CD14-positive monocyte (primary cell): Measurements from ENCODE around the gene ARL4D. TPM values are rescaled to one million over a fixed set of nuclear protein-coding genes. Genes with fewer than 3 reads are reported as not detected.

ENCODE experiments used
- DNase-seq, 3 donors: peaks; one replicate each; pipeline ENCODE4 v3.0.0-alpha.2; 2011 to 2022
- H2AFZ ChIP-seq: 2 replicates; pipeline ENCODE4 v1.6.0; 2012; ENCODE audit warnings: mild to moderate bottlenecking, low read depth, low read length, inconsistent platforms; ENCODE audit not compliant: insufficient read depth, poor library complexity, severe bottlenecking
- H3K27ac ChIP-seq, 2 donors: 1 replicate in 1 of 2; 2 replicates in 1 of 2; pipeline ENCODE4 v1.5.1; 2012 to 2013; ENCODE audit warnings: low read length in 2 of 2, control low read depth in 1 of 2, inconsistent platforms in 1 of 2, low read depth in 1 of 2, mild to moderate bottlenecking in 1 of 2
- H3K27me3 ChIP-seq, 2 donors: one replicate each; pipeline versions ENCODE4 v1.6.0 to v1.6.1; 2011 to 2013; ENCODE audit warnings: low read length in 2 of 2; ENCODE audit not compliant: control insufficient read depth in 2 of 2, insufficient read depth in 2 of 2
- H3K36me3 ChIP-seq, 2 donors: replicated peaks in 1 of 2; 1 replicate in 1 of 2; 2 replicates in 1 of 2; pipeline versions ENCODE4 v1.5.1 to v1.6.1; 2012 to 2013; ENCODE audit warnings: low read length in 2 of 2, control low read depth in 1 of 2, inconsistent platforms in 1 of 2, mild to moderate bottlenecking in 1 of 2; ENCODE audit not compliant: insufficient read depth in 2 of 2, control insufficient read depth in 1 of 2
- H3K4me1 ChIP-seq, 2 donors: 1 replicate in 1 of 2; 2 replicates in 1 of 2; pipeline versions ENCODE4 v1.5.1 to v1.6.1; 2012 to 2013; ENCODE audit warnings: low read length in 2 of 2, control low read depth in 1 of 2, inconsistent platforms in 1 of 2, mild to moderate bottlenecking in 1 of 2, moderate library complexity in 1 of 2; ENCODE audit not compliant: insufficient read depth in 2 of 2, control insufficient read depth in 1 of 2
- H3K4me2 ChIP-seq: replicated peaks from 2 replicates; pipeline ENCODE3; 2012; ENCODE audit warnings: low read length, moderate library complexity, mild to moderate bottlenecking; ENCODE audit not compliant: poor library complexity, severe bottlenecking; ENCODE audit errors: extremely low read depth
- H3K4me3 ChIP-seq, 3 experiments: fragments of 200-600 bp in 1 of 3; sonication (generic) in 1 of 3; replicated peaks in 1 of 3; 1 replicate in 2 of 3; 2 replicates in 1 of 3; pipeline ENCODE4 v1.5.1; 2011 to 2013; ENCODE audit warnings: low read length in 3 of 3, mild to moderate bottlenecking in 3 of 3, control low read depth in 2 of 3, low read depth in 2 of 3, inconsistent platforms in 1 of 3, moderate library complexity in 1 of 3
- H3K79me2 ChIP-seq: 2 replicates; pipeline ENCODE4 v1.6.0; 2012; ENCODE audit warnings: mild to moderate bottlenecking, control low read depth, inconsistent platforms, low read length, moderate library complexity; ENCODE audit not compliant: insufficient read depth
- H3K9ac ChIP-seq: 2 replicates; pipeline ENCODE4 v1.6.0; 2017; ENCODE audit warnings: low read length, mild to moderate bottlenecking; ENCODE audit not compliant: insufficient read depth, poor library complexity, severe bottlenecking
- H3K9me3 ChIP-seq, 2 donors: replicated peaks in 1 of 2; 1 replicate in 1 of 2; 2 replicates in 1 of 2; pipeline versions ENCODE4 v1.5.1 to v1.6.1; 2012 to 2013; ENCODE audit warnings: low read length in 2 of 2, control low read depth in 1 of 2; ENCODE audit not compliant: control insufficient read depth in 1 of 2, insufficient read depth in 1 of 2
- H4K20me1 ChIP-seq: 2 replicates; pipeline ENCODE4 v1.6.0; 2012; ENCODE audit warnings: mild to moderate bottlenecking, low read length, control low read depth, moderate library complexity; ENCODE audit not compliant: insufficient read depth
- H3K27ac Mint-ChIP-seq, 7 donors: one replicate each; pipeline ENCODE4 v1.8.0; 2020; ENCODE audit warnings: mild to moderate bottlenecking in 7 of 7, mixed read lengths in 7 of 7, moderate library complexity in 6 of 7, inconsistent platforms in 2 of 7
- H3K27me3 Mint-ChIP-seq, 3 donors: one replicate each; pipeline ENCODE4 v1.8.0; 2021 to 2022; ENCODE audit warnings: low read depth in 3 of 3, mild to moderate bottlenecking in 3 of 3, mixed read lengths in 3 of 3, moderate library complexity in 3 of 3, inconsistent platforms in 1 of 3
- H3K36me3 Mint-ChIP-seq, 2 donors: one replicate each; pipeline ENCODE4 v1.8.0; 2020; ENCODE audit warnings: mixed read lengths in 2 of 2, inconsistent platforms in 1 of 2, mild to moderate bottlenecking in 1 of 2
- H3K4me1 Mint-ChIP-seq: one replicate; pipeline ENCODE4 v1.8.0; 2020; ENCODE audit warnings: mild to moderate bottlenecking, mixed read lengths
- H3K4me3 Mint-ChIP-seq, 2 donors: one replicate each; pipeline ENCODE4 v1.8.0; 2020; ENCODE audit warnings: mild to moderate bottlenecking in 2 of 2, mixed read lengths in 2 of 2, moderate library complexity in 1 of 2
- H3K9me3 Mint-ChIP-seq, 7 donors: one replicate each; pipeline ENCODE4 v1.8.0; 2020 to 2022; ENCODE audit warnings: mixed read lengths in 7 of 7, mild to moderate bottlenecking in 6 of 7, moderate library complexity in 6 of 7, inconsistent platforms in 2 of 7
- WGBS: methylation state at CpG from one replicate; pipeline ENCODE4 v1.1.5; 2013; ENCODE audit warnings: missing lambda C conversion rate; ENCODE audit not compliant: insufficient coverage; 5-methylcytosine and 5-hydroxymethylcytosine counted together
- intact Hi-C, 2 donors: fragments of 100-400 bp; cut with micrococcal nuclease; formaldehyde crosslinking; loops; one replicate each; pipeline versions ENCODE4 v1.15.0 to v1.15.1; 2023
- polyA plus RNA-seq, 3 donors: library from polyadenylated mRNA; depleted of rRNA in 1 of 3; unstranded in 2 of 3; stranded (reverse) in 1 of 3; fragments of 300-500 nt in 2 of 3; fragments of >200 nt in 1 of 3; fragmentation: Illumina TruSeq in 2 of 3; gene quantifications; 1 replicate in 2 of 3; 2 replicates in 1 of 3; pipeline ENCODE4 v1.2.3, GENCODE V29; 2012 to 2021
- TF ChIP-seq, protein P1 (sequence below): fragments of 200-600 bp; IDR thresholded peaks from one replicate; pipeline ENCODE4 v1.8.0; 2022; ENCODE audit warnings: antibody characterized with exemption, mild to moderate bottlenecking

Gene ARL4D
- polyA plus RNA-seq, 3 donors: 0.75 to 2.4 (median 1.7) TPM

DNA sequence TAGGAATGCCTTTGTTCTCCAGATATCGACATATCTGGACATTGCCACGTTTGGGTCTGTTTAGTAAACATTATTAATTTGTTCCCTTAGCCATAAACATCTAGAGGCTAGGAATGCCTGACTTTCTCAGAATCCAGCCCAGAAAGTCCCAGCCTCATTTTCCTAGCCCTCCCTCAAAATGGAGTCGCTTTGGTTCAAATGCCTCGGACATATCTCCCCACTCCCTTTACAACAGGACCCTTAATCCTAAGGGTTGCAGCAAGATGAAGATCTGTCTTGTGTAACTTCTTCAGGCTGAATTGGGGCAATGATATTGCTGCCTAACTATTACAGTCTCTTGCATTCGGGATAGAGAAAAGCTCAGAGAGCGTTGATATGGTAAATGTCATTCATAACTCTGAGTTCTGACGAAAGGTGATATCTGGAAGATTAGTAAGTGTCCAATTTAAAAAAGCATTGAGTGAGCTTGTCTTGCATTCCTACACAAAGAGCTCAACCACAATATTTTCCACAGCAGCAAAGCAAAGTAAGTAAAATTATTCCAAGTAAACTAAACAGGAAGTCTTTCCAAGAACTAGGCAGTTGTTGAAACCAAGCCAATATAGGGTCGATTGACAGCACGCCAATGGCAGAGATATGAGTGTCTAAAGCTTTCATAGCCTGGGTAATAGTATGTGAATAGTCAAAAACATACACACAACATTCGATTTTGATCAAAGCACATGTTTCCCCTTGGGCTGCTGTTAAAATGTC is 46.0 kb upstream of the ARL4D start:
- Histone ChIP-seq H3K79me2 (no peaks in the 10 kb centered on the region), H3K27ac (no peak overlapping the region), H3K27me3 (no peaks in the 10 kb centered on the region), H2AFZ (no peak overlapping the region), H4K20me1 (no peaks in the 10 kb centered on the region), H3K4me3 (no peak overlapping the region), H3K9ac (no peak overlapping the region), H3K4me2 (no peak overlapping the region), H3K9me3 (peaks cover 33 to 38% of the 10 kb centered on the region in 2 donors), H3K4me1 (no peaks in the 10 kb centered on the region), H3K36me3 (no peaks in the 10 kb centered on the region)
- Mint-ChIP-seq H3K27ac (no peak overlapping the region), H3K27me3 (peaks cover 0 to 4% (median 2%) of the 10 kb centered on the region in 3 donors), H3K4me3 (no peak overlapping the region), H3K4me1 (no peaks in the 10 kb centered on the region), H3K9me3 (peaks cover 32 to 37% (median 34%) of the 10 kb centered on the region in 7 donors), H3K36me3 (peaks cover 1 to 2% of the 10 kb centered on the region in 2 donors)
- WGBS: 100% methylated on average over 2 of the region's 10 CpGs
- intact Hi-C loops: no loop called here
- TF ChIP-seq, protein P1, sequence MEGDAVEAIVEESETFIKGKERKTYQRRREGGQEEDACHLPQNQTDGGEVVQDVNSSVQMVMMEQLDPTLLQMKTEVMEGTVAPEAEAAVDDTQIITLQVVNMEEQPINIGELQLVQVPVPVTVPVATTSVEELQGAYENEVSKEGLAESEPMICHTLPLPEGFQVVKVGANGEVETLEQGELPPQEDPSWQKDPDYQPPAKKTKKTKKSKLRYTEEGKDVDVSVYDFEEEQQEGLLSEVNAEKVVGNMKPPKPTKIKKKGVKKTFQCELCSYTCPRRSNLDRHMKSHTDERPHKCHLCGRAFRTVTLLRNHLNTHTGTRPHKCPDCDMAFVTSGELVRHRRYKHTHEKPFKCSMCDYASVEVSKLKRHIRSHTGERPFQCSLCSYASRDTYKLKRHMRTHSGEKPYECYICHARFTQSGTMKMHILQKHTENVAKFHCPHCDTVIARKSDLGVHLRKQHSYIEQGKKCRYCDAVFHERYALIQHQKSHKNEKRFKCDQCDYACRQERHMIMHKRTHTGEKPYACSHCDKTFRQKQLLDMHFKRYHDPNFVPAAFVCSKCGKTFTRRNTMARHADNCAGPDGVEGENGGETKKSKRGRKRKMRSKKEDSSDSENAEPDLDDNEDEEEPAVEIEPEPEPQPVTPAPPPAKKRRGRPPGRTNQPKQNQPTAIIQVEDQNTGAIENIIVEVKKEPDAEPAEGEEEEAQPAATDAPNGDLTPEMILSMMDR: no peak
- no peak for DNase-seq

- 100% methylated on average over 2 of the region's 4 CpGs for WGBS
These were observed 45.4 kb upstream of the ARL4D start for GRCh38 chr17:43353393-43353792.

More at GRCh38 chr17:43353393-43353792, 45.4 kb upstream of the ARL4D start:
- H3K9ac ChIP-seq: no peak overlapping the region
- no peaks in the 10 kb centered on the region for H3K36me3 ChIP-seq
- H3K9me3 ChIP-seq: peaks cover 26 to 32% of the 10 kb centered on the region in 2 donors
- H2AFZ ChIP-seq: no peak overlapping the region
- H3K4me1 Mint-ChIP-seq: no peaks in the 10 kb centered on the region
- intact Hi-C loops: no loop called here
- no peak overlapping the region for H3K4me2 ChIP-seq
- no peaks in the 10 kb centered on the region for H3K79me2 ChIP-seq
- no peak overlapping the region for H3K27ac Mint-ChIP-seq
- peaks cover 0 to 2% of the 10 kb centered on the region in 2 donors for H3K36me3 Mint-ChIP-seq
- no peak for DNase-seq
- no peaks in the 10 kb centered on the region for H3K4me1 ChIP-seq
- peaks cover 26 to 31% (median 28%) of the 10 kb centered on the region in 7 donors for H3K9me3 Mint-ChIP-seq
- H3K27me3 Mint-ChIP-seq: peaks cover 2 to 4% (median 2%) of the 10 kb centered on the region in 3 donors
- no peak overlapping the region for H3K4me3 Mint-ChIP-seq
- H3K4me3 ChIP-seq: no peak overlapping the region
- H4K20me1 ChIP-seq: no peaks in the 10 kb centered on the region
- H3K27me3 ChIP-seq: no peaks in the 10 kb centered on the region
- TF ChIP-seq, protein P1: no peak
- H3K27ac ChIP-seq: no peak overlapping the region
